SH-SY5Y (cell line): ENCODE results near the gene GDPD3.
A peak's percentile ranks its signal among the peaks of the same experiment; 100 is the strongest.

Experiments
- GATA2 ChIP-seq: IDR thresholded peaks from 2 replicates; pipeline ENCODE4 v1.6.1; 2011; ENCODE audit warnings: mild to moderate bottlenecking, low read depth, low read length
- GATA3 ChIP-seq: IDR thresholded peaks from 2 replicates; pipeline ENCODE4 v1.6.1; 2011; ENCODE audit warnings: low read depth, mild to moderate bottlenecking, low read length, moderate library complexity

Gene GDPD3

GRCh38 chr16:30065943-30066760, 47.2 kb downstream of the GDPD3 start:
- TF ChIP-seq GATA2 (no peak), GATA3 (no peak)

- TF ChIP-seq GATA3 (no peak), GATA2 (no peak)
These were observed 48.0 kb downstream of the GDPD3 start, which contains the start of gene ALDOA for GRCh38 chr16:30065102-30065942. ALDOA (plus strand) TSS chr16:30065760; CDS start chr16:30066898, 1,138 bp downstream.

- peak; percentile 25; the same call in 1 of the 2 replicates for TF ChIP-seq GATA2
- no peak for TF ChIP-seq GATA3
These were observed 48.6 kb downstream of the GDPD3 start for GRCh38 chr16:30064729-30065101.

- TF ChIP-seq GATA3 (no peak), GATA2 (no peak)
These were observed 49.2 kb downstream of the GDPD3 start for GRCh38 chr16:30063893-30064728.

- TF ChIP-seq GATA2 (no peak), GATA3 (no peak)
These were observed 50.0 kb downstream of the GDPD3 start for GRCh38 chr16:30063278-30063892.

GRCh38 chr16:30060836-30061554, 52.3 kb downstream of the GDPD3 start:
- no peak for TF ChIP-seq GATA2
- TF ChIP-seq GATA3 = no peak

GRCh38 chr16:30060346-30060745, 53.0 kb downstream of the GDPD3 start:
- no peak for TF ChIP-seq GATA2
- TF ChIP-seq GATA3 = no peak

- TF ChIP-seq GATA3 (no peak), GATA2 (no peak)
These were observed 58.3 kb downstream of the GDPD3 start for GRCh38 chr16:30054959-30055553.
